Mesendoderm (in vitro differentiated cells): Measurements from ENCODE around the gene OSBPL6.

Source experiments
- DNase-seq: peaks from one replicate; pipeline ENCODE4 v3.0.0; 2013
- H2AK5ac ChIP-seq: 2 replicates; pipeline ENCODE4 v1.6.1; 2013; ENCODE audit warnings: low read length, inconsistent platforms
- H2BK120ac ChIP-seq: 2 replicates; pipeline ENCODE4 v1.6.1; 2013; ENCODE audit warnings: low read depth, mild to moderate bottlenecking, low read length, moderate library complexity, mixed read lengths
- H2BK15ac ChIP-seq: replicated peaks from 2 replicates; pipeline ENCODE4 v1.6.1; 2013; ENCODE audit warnings: low read depth, mild to moderate bottlenecking, moderate library complexity
- H2BK5ac ChIP-seq: 2 replicates; pipeline ENCODE4 v1.6.1; 2013; ENCODE audit warnings: low read length, inconsistent platforms
- H3K18ac ChIP-seq: 2 replicates; pipeline ENCODE4 v1.6.1; 2013; ENCODE audit warnings: mild to moderate bottlenecking, low read length, mixed read lengths
- H3K23ac ChIP-seq: one replicate; pipeline ENCODE4 v1.6.1; 2013; ENCODE audit warnings: low read length
- H3K27ac ChIP-seq: 2 replicates; pipeline ENCODE4 v1.5.1; 2013; ENCODE audit warnings: low read depth, mild to moderate bottlenecking, inconsistent platforms, low read length, moderate library complexity
- H3K27me3 ChIP-seq: 2 replicates; pipeline ENCODE4 v1.6.1; 2013; ENCODE audit warnings: low read length, control low read depth, mild to moderate bottlenecking, inconsistent platforms; ENCODE audit not compliant: insufficient read depth, poor library complexity
- H3K36me3 ChIP-seq: 2 replicates; pipeline ENCODE4 v1.6.1; 2013; ENCODE audit warnings: low read length, inconsistent platforms; ENCODE audit not compliant: control insufficient read depth, insufficient read depth
- H3K4ac ChIP-seq: one replicate; pipeline ENCODE4 v1.6.1; 2013; ENCODE audit warnings: low read depth, mild to moderate bottlenecking, low read length, moderate library complexity
- H3K4me1 ChIP-seq: 2 replicates; pipeline ENCODE4 v1.6.1; 2013; ENCODE audit warnings: low read depth, low read length, inconsistent platforms; ENCODE audit not compliant: control insufficient read depth
- H3K4me2 ChIP-seq: 2 replicates; pipeline ENCODE4 v1.6.1; 2013; ENCODE audit warnings: low read length
- H3K4me3 ChIP-seq: 2 replicates; pipeline ENCODE4 v1.5.1; 2013; ENCODE audit warnings: mild to moderate bottlenecking, low read length
- H3K56ac ChIP-seq: one replicate; pipeline ENCODE4 v1.6.1; 2013; ENCODE audit warnings: low read length
- H3K79me1 ChIP-seq: 2 replicates; pipeline ENCODE4 v1.6.1; 2013; ENCODE audit warnings: low read length, inconsistent platforms
- H3K79me2 ChIP-seq: 2 replicates; pipeline ENCODE4 v1.6.1; 2013; ENCODE audit warnings: mild to moderate bottlenecking, low read length; ENCODE audit not compliant: control insufficient read depth, insufficient read depth
- H3K9ac ChIP-seq: 2 replicates; pipeline ENCODE4 v1.6.1; 2013; ENCODE audit warnings: low read length, inconsistent platforms
- H4K5ac ChIP-seq: one replicate; pipeline ENCODE4 v1.6.1; 2013; ENCODE audit warnings: low read length
- H4K8ac ChIP-seq: one replicate; pipeline ENCODE4 v1.6.1; 2013; ENCODE audit warnings: low read depth, mild to moderate bottlenecking, control low read depth, low read length, moderate library complexity
- whole genome bisulfite sequencing: extraction: QIAGEN DNeasy Blood & Tissue Kit; methylation state at CpG from one replicate; pipeline ENCODE4 v1.1.7; 2013; ENCODE audit warnings: low lambda C conversion rate, missing lambda C conversion rate; ENCODE audit not compliant: insufficient coverage; ENCODE audit errors: extremely low coverage; 5-methylcytosine and 5-hydroxymethylcytosine counted together

Gene OSBPL6

GRCh38 chr2:178220814-178221213 is 26.5 kb downstream of the OSBPL6 start:
- no peak overlapping the region for H3K56ac ChIP-seq
- no peak overlapping the region for H2BK15ac ChIP-seq
- H4K8ac ChIP-seq: no peak overlapping the region
- no peaks in the 10 kb centered on the region for H3K79me2 ChIP-seq
- H2BK5ac ChIP-seq: no peak overlapping the region
- no peak overlapping the region for H3K27ac ChIP-seq
- H3K9ac ChIP-seq: no peak overlapping the region
- no peaks in the 10 kb centered on the region for H3K79me1 ChIP-seq
- peaks cover 1% of the 10 kb centered on the region for H3K4me1 ChIP-seq
- H3K4ac ChIP-seq: no peak overlapping the region
- H4K5ac ChIP-seq: no peak overlapping the region
- H3K27me3 ChIP-seq: no peaks in the 10 kb centered on the region
- H3K4me3 ChIP-seq: no peak overlapping the region
- H2AK5ac ChIP-seq: no peak overlapping the region
- no peak for DNase-seq
- H3K23ac ChIP-seq: no peak overlapping the region
- H2BK120ac ChIP-seq: no peak overlapping the region
- H3K4me2 ChIP-seq: no peak overlapping the region
- no peaks in the 10 kb centered on the region for H3K36me3 ChIP-seq
- WGBS: no CpG with 5 or more reads among the region's 4 CpGs
- H3K18ac ChIP-seq: no peak overlapping the region

GRCh38 chr2:178221556-178221955 is 27.2 kb downstream of the OSBPL6 start:
- Histone ChIP-seq H3K9ac (no peak overlapping the region), H3K79me1 (no peaks in the 10 kb centered on the region), H3K18ac (no peak overlapping the region), H3K4me3 (no peak overlapping the region), H3K36me3 (no peaks in the 10 kb centered on the region), H2BK5ac (no peak overlapping the region), H4K8ac (no peak overlapping the region), H3K27ac (no peak overlapping the region), H3K27me3 (no peaks in the 10 kb centered on the region), H3K4me1 (peaks cover 1% of the 10 kb centered on the region), H3K79me2 (no peaks in the 10 kb centered on the region), H4K5ac (no peak overlapping the region), H3K4ac (no peak overlapping the region), H3K56ac (no peak overlapping the region), H3K23ac (no peak overlapping the region), H3K4me2 (no peak overlapping the region), H2AK5ac (no peak overlapping the region), H2BK15ac (no peak overlapping the region), H2BK120ac (no peak overlapping the region)
- no CpG with 5 or more reads among the region's 1 CpG for WGBS
- no peak for DNase-seq

GRCh38 chr2:178223806-178224205 is 29.5 kb downstream of the OSBPL6 start:
- Histone ChIP-seq H3K4me3 (no peak overlapping the region), H3K18ac (no peak overlapping the region), H3K4ac (no peak overlapping the region), H2AK5ac (no peak overlapping the region), H3K56ac (no peak overlapping the region), H3K4me1 (peaks cover 1% of the 10 kb centered on the region), H2BK5ac (no peak overlapping the region), H3K27ac (no peak overlapping the region), H3K23ac (no peak overlapping the region), H2BK120ac (no peak overlapping the region), H3K4me2 (no peak overlapping the region), H3K79me2 (no peaks in the 10 kb centered on the region), H3K9ac (no peak overlapping the region), H2BK15ac (no peak overlapping the region), H3K27me3 (no peaks in the 10 kb centered on the region), H4K5ac (no peak overlapping the region), H3K36me3 (no peaks in the 10 kb centered on the region), H4K8ac (no peak overlapping the region), H3K79me1 (no peaks in the 10 kb centered on the region)
- DNase-seq: no peak
- no CpG with 5 or more reads among the region's 4 CpGs for WGBS

GRCh38 chr2:178225006-178225805 is 30.9 kb downstream of the OSBPL6 start:
- no peak overlapping the region for H3K18ac ChIP-seq
- no peak overlapping the region for H3K4me2 ChIP-seq
- H3K79me2 ChIP-seq: no peaks in the 10 kb centered on the region
- no peak overlapping the region for H3K9ac ChIP-seq
- H3K79me1 ChIP-seq: no peaks in the 10 kb centered on the region
- no peak overlapping the region for H2AK5ac ChIP-seq
- no CpG with 5 or more reads among the region's 4 CpGs for WGBS
- no peak overlapping the region for H3K23ac ChIP-seq
- no peak overlapping the region for H2BK15ac ChIP-seq
- no peaks in the 10 kb centered on the region for H3K4me1 ChIP-seq
- no peak overlapping the region for H2BK5ac ChIP-seq
- H3K27ac ChIP-seq: no peak overlapping the region
- no peak overlapping the region for H3K4ac ChIP-seq
- H4K5ac ChIP-seq: no peak overlapping the region
- H2BK120ac ChIP-seq: no peak overlapping the region
- H3K27me3 ChIP-seq: no peaks in the 10 kb centered on the region
- H4K8ac ChIP-seq: no peak overlapping the region
- no peaks in the 10 kb centered on the region for H3K36me3 ChIP-seq
- no peak for DNase-seq
- H3K4me3 ChIP-seq: no peak overlapping the region
- no peak overlapping the region for H3K56ac ChIP-seq

- Histone ChIP-seq H3K4me3 (no peak overlapping the region), H3K9ac (no peak overlapping the region), H3K4me2 (no peak overlapping the region), H3K56ac (no peak overlapping the region), H3K4ac (no peak overlapping the region), H4K5ac (no peak overlapping the region), H2AK5ac (no peak overlapping the region), H3K18ac (no peak overlapping the region), H3K36me3 (no peaks in the 10 kb centered on the region), H2BK15ac (no peak overlapping the region), H3K27ac (no peak overlapping the region), H3K79me1 (no peaks in the 10 kb centered on the region), H3K27me3 (no peaks in the 10 kb centered on the region), H2BK5ac (no peak overlapping the region), H3K79me2 (no peaks in the 10 kb centered on the region), H4K8ac (no peak overlapping the region), H3K23ac (no peak overlapping the region), H3K4me1 (no peaks in the 10 kb centered on the region), H2BK120ac (no peak overlapping the region)
- no peak for DNase-seq
- WGBS: no CpG with 5 or more reads among the region's 2 CpGs
Observed at GRCh38 chr2:178227187-178227586, 32.9 kb downstream of the OSBPL6 start.

GRCh38 chr2:178229927-178230326 is 35.6 kb downstream of the OSBPL6 start:
- no peak overlapping the region for H3K4me2 ChIP-seq
- no peak overlapping the region for H3K4ac ChIP-seq
- no peak overlapping the region for H3K56ac ChIP-seq
- no peak overlapping the region for H2BK120ac ChIP-seq
- H3K23ac ChIP-seq: no peak overlapping the region
- H4K5ac ChIP-seq: no peak overlapping the region
- H2BK5ac ChIP-seq: no peak overlapping the region
- H4K8ac ChIP-seq: no peak overlapping the region
- H3K4me3 ChIP-seq: no peak overlapping the region
- H3K4me1 ChIP-seq: no peaks in the 10 kb centered on the region
- H3K27me3 ChIP-seq: no peaks in the 10 kb centered on the region
- no peaks in the 10 kb centered on the region for H3K79me1 ChIP-seq
- no peaks in the 10 kb centered on the region for H3K79me2 ChIP-seq
- no peak overlapping the region for H2AK5ac ChIP-seq
- no peak overlapping the region for H3K9ac ChIP-seq
- no peak overlapping the region for H3K18ac ChIP-seq
- no peak for DNase-seq
- no peaks in the 10 kb centered on the region for H3K36me3 ChIP-seq
- no CpG with 5 or more reads among the region's 1 CpG for WGBS
- H2BK15ac ChIP-seq: no peak overlapping the region
- no peak overlapping the region for H3K27ac ChIP-seq
